Neural progenitor cell (in vitro differentiated cells): ENCODE results near the gene TNFRSF19.

Source experiments
- CTCF ChIP-seq: fragments of 200-600 bp; sonication (generic); IDR thresholded peaks from 2 replicates; pipeline ENCODE4 v1.5.1; 2017; ENCODE audit warnings: antibody characterized with exemption, mild to moderate bottlenecking
- EZH2phosphoT487 ChIP-seq: fragments of 200-600 bp; sonication (generic); IDR thresholded peaks from 2 replicates; pipeline ENCODE4 v1.6.1; 2017; ENCODE audit warnings: antibody characterized with exemption

GRCh38 chr13:23534090-23534489, 36.1 kb upstream of the TNFRSF19 start:
- TF ChIP-seq CTCF (no peak), EZH2phosphoT487 (no peak)
